ENCODE measurements around the gene ERMN. TPM values are rescaled to one million over a fixed set of nuclear protein-coding genes. Genes with fewer than 3 reads are reported as not detected.
"Not testable (repeated sequence)": the region's sequence is repeated elsewhere in the genome, so short reads cannot be mapped to it uniquely, and the experiment has no call there.

Gene ERMN
- under 1 TPM; 0.06 to 0.40 (median 0.24) TPM for total RNA-seq
- polyA plus RNA-seq, result 0.11 TPM
- long read RNA-seq, donor 1, result 0 reads
- long read RNA-seq, donor 2, result 0 reads
- long read RNA-seq, donor 3, result 0 reads
- long read RNA-seq, donor 4, result 0 reads

DNA sequence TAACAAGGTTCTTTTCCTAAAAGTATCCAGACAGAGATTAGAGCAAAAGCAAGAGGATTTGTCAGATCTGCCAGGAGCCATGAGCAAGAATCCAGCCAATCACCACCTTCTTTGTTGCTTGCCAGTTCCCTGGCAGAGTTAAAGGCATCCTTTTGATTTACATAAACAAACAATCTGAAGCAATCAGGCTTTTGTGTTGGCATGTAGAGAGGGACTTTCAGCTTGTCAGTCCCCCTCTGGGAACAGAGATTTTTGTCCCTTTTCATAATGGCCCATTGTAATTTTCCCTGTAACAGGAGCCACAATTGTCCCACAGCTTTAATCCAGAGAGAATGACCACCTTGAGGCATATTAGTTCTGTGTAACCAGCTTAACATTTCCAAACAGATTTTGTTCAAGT lies at the start of gene ERMN:
Gene ERMN (minus strand): TSS at position 39 of the 400 bp plus-strand sequence. CDS start 182 bp downstream, outside the sequence.
- H3K27ac ChIP-seq (ENCODE audit: low read length), result no peak within 1 kb of the TSS
- no peaks in the 10 kb centered on the region for H3K27me3 ChIP-seq (ENCODE audit: control insufficient read depth, insufficient read depth)
- intact Hi-C loops (cut with DNase I), result loop anchor here in 1 of 4 donors (5.0 kb wide), 1 partner anchor 167 kb away; no protein-coding TSS in a partner anchor
- ATAC-seq (no peak), DNase-seq (no peak)
- H3K9me3 ChIP-seq (ENCODE audit: control insufficient read depth, low read length), result no peaks in the 10 kb centered on the region
- peaks cover 3% of the 10 kb centered on the region for H3K4me1 ChIP-seq (ENCODE audit: control insufficient read depth, insufficient read depth, low read length)
- no peak within 1 kb of the TSS for H3K4me3 ChIP-seq (ENCODE audit: low read length)

DNA sequence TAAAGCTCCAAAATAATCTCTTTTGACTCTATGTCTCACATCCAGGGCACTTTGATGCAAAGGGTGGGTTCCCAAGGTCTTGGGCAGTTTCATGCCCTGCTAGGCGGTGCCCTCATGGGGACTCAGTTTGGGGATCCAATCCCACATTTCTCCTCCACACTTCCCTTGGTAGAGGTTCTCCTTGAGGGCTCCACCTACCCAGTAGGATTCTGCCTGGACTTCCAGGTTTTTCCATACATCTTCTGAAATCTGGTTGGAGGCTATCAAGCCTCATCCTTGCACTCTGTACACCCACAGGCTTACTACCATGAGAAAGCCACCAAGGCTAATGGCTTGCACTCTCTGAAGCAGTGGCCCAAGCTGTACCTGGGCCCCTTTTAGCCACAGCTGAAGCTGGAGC lies 49.8 kb upstream of the ERMN start:
- H3K27me3 ChIP-seq (ENCODE audit: control insufficient read depth, insufficient read depth), result no peaks in the 10 kb centered on the region
- ATAC-seq, result no peak
- H3K27ac ChIP-seq (ENCODE audit: low read length), result no peak overlapping the region
- no peak overlapping the region for H3K4me3 ChIP-seq (ENCODE audit: low read length)
- no peaks in the 10 kb centered on the region for H3K9me3 ChIP-seq (ENCODE audit: control insufficient read depth, low read length)
- H3K4me1 ChIP-seq (ENCODE audit: control insufficient read depth, insufficient read depth, low read length), result no peaks in the 10 kb centered on the region
- 100% methylated on average over 1 of the region's 1 CpG for WGBS
- no peak for DNase-seq
- intact Hi-C loops (cut with DNase I), result no loop called here

DNA sequence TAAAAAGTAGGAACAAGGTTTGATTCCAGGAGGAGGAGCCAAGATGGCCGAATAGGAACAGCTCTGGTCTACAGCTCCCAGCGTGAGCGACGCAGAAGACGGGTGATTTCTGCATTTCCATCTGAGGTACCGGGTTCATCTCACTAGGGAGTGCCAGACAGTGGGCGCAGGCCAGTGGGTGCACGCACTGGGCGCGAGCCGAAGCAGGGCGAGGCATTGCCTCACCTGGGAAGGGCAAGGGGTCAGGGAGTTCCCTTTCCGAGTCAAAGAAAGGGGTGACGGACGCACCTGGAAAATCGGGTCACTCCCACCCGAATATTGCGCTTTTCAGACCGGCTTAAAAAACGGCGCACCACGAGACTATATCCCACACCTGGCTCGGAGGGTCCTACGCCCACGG lies 42.9 kb upstream of the ERMN start:
- ATAC-seq; H3K27ac ChIP-seq (ENCODE audit: low read length); H3K9me3 ChIP-seq (ENCODE audit: control insufficient read depth, low read length); DNase-seq; H3K4me1 ChIP-seq (ENCODE audit: control insufficient read depth, insufficient read depth, low read length); H3K4me3 ChIP-seq (ENCODE audit: low read length); H3K27me3 ChIP-seq (ENCODE audit: control insufficient read depth, insufficient read depth); intact Hi-C loops (cut with DNase I): not testable (repeated sequence)
- WGBS, result 92% methylated on average over 15 of the region's 25 CpGs

GRCh38 chr2:157367704-157368103 lies 42.1 kb upstream of the ERMN start:
- Histone ChIP-seq H3K4me3 (ENCODE audit: low read length) (no peak overlapping the region), H3K4me1 (ENCODE audit: control insufficient read depth, insufficient read depth, low read length) (peaks cover 2% of the 10 kb centered on the region), H3K9me3 (ENCODE audit: control insufficient read depth, low read length) (no peaks in the 10 kb centered on the region), H3K27me3 (ENCODE audit: control insufficient read depth, insufficient read depth) (no peaks in the 10 kb centered on the region), H3K27ac (ENCODE audit: low read length) (no peak overlapping the region)
- ATAC-seq (no peak), DNase-seq (no peak)
- intact Hi-C loops (cut with DNase I), result no loop called here
- whole genome bisulfite sequencing, result 60% methylated on average over 1 of the region's 1 CpG

DNA sequence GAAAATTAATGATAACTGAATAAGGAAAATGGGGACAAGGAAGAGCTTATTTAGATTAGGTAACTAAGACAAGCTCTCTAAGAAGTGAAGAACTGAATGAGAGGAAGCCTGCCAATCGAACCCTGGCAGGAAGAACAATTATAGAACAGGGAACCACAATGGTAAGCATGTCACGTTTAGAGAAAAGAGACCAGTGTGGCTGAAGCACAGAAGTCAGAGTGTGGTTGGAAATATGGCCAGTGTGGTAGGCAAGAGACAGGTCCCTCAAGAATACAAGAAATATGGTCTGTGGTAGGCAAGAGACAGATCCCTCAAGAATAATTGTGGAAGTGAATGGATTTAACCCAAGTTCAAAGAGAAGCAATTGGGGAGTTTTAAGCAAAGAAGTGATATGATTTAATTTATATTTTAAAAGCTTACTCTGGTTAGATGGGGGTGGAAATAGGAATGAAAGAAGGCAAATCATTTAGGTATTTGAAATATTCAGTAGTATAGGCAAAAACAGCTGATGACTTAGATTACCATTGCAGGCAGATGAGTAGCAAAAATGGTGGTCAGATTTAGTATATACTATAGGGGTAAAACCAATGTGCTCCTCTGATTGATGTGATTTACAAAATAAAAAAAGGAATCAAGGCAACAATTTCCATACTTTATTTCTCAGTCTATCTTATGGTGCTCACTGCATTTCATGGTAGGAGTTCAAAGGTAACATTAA lies 38.8 kb upstream of the ERMN start:
- no peak overlapping the region for H3K27ac ChIP-seq (ENCODE audit: low read length)
- 41% methylated on average over 2 of the region's 2 CpGs for WGBS
- no peak overlapping the region for H3K4me3 ChIP-seq (ENCODE audit: low read length)
- H3K9me3 ChIP-seq (ENCODE audit: control insufficient read depth, low read length), result no peaks in the 10 kb centered on the region
- DNase-seq (no peak), ATAC-seq (no peak)
- H3K27me3 ChIP-seq (ENCODE audit: control insufficient read depth, insufficient read depth), result no peaks in the 10 kb centered on the region
- peaks cover 2% of the 10 kb centered on the region for H3K4me1 ChIP-seq (ENCODE audit: control insufficient read depth, insufficient read depth, low read length)
- intact Hi-C loops (cut with DNase I), result no loop called here

GRCh38 chr2:157363612-157364101 lies 38.0 kb upstream of the ERMN start:
- DNase-seq, result no peak
- ATAC-seq, result peak; percentile 43 to 55
- Histone ChIP-seq H3K27ac (ENCODE audit: low read length) (no peak overlapping the region), H3K4me1 (ENCODE audit: control insufficient read depth, insufficient read depth, low read length) (peaks cover 2% of the 10 kb centered on the region), H3K9me3 (ENCODE audit: control insufficient read depth, low read length) (no peaks in the 10 kb centered on the region), H3K27me3 (ENCODE audit: control insufficient read depth, insufficient read depth) (no peaks in the 10 kb centered on the region), H3K4me3 (ENCODE audit: low read length) (no peak overlapping the region)
- intact Hi-C loops (cut with DNase I), result no loop called here
- WGBS, result 31% methylated on average over 2 of the region's 2 CpGs

GRCh38 chr2:157362627-157363026 lies 37.0 kb upstream of the ERMN start:
- no peak for ATAC-seq

GRCh38 chr2:157361526-157361925 lies 35.9 kb upstream of the ERMN start:
- DNase-seq (no peak), ATAC-seq (no peak)
- Histone ChIP-seq H3K4me3 (ENCODE audit: low read length) (no peak overlapping the region), H3K27ac (ENCODE audit: low read length) (no peak overlapping the region), H3K4me1 (ENCODE audit: control insufficient read depth, insufficient read depth, low read length) (peaks cover 2% of the 10 kb centered on the region), H3K9me3 (ENCODE audit: control insufficient read depth, low read length) (no peaks in the 10 kb centered on the region), H3K27me3 (ENCODE audit: control insufficient read depth, insufficient read depth) (no peaks in the 10 kb centered on the region)
- intact Hi-C loops (cut with DNase I), result no loop called here

More at GRCh38 chr2:157362627-157363026, 37.0 kb upstream of the ERMN start:
- Histone ChIP-seq H3K27ac (ENCODE audit: low read length) (no peak overlapping the region), H3K9me3 (ENCODE audit: control insufficient read depth, low read length) (no peaks in the 10 kb centered on the region), H3K4me1 (ENCODE audit: control insufficient read depth, insufficient read depth, low read length) (peaks cover 2% of the 10 kb centered on the region), H3K27me3 (ENCODE audit: control insufficient read depth, insufficient read depth) (no peaks in the 10 kb centered on the region), H3K4me3 (ENCODE audit: low read length) (no peak overlapping the region)
- intact Hi-C loops (cut with DNase I), result no loop called here
- no peak for DNase-seq
- 94% methylated on average over 2 of the region's 2 CpGs for WGBS

GRCh38 chr2:157359628-157360027 lies 34.0 kb upstream of the ERMN start:
- Histone ChIP-seq H3K27me3 (ENCODE audit: control insufficient read depth, insufficient read depth) (no peaks in the 10 kb centered on the region), H3K4me1 (ENCODE audit: control insufficient read depth, insufficient read depth, low read length) (peaks cover 2% of the 10 kb centered on the region), H3K4me3 (ENCODE audit: low read length) (no peak overlapping the region), H3K9me3 (ENCODE audit: control insufficient read depth, low read length) (no peaks in the 10 kb centered on the region), H3K27ac (ENCODE audit: low read length) (no peak overlapping the region)
- 91% methylated on average over 2 of the region's 2 CpGs for WGBS
- intact Hi-C loops (cut with DNase I), result no loop called here
- ATAC-seq (no peak), DNase-seq (no peak)

GRCh38 chr2:157355618-157356017 lies 30.0 kb upstream of the ERMN start:
- no peak overlapping the region for H3K4me3 ChIP-seq (ENCODE audit: low read length)
- intact Hi-C loops (cut with DNase I), result no loop called here
- no peak overlapping the region for H3K27ac ChIP-seq (ENCODE audit: low read length)
- H3K9me3 ChIP-seq (ENCODE audit: control insufficient read depth, low read length), result no peaks in the 10 kb centered on the region
- no peaks in the 10 kb centered on the region for H3K4me1 ChIP-seq (ENCODE audit: control insufficient read depth, insufficient read depth, low read length)
- ATAC-seq (no peak), DNase-seq (no peak)
- no peaks in the 10 kb centered on the region for H3K27me3 ChIP-seq (ENCODE audit: control insufficient read depth, insufficient read depth)
- WGBS, result 19% methylated on average over 1 of the region's 1 CpG

- H3K4me1 ChIP-seq (ENCODE audit: control insufficient read depth, insufficient read depth, low read length), result no peaks in the 10 kb centered on the region
- H3K27me3 ChIP-seq (ENCODE audit: control insufficient read depth, insufficient read depth), result no peaks in the 10 kb centered on the region
- ATAC-seq (no peak), DNase-seq (no peak)
- intact Hi-C loops (cut with DNase I), result no loop called here
- no peak overlapping the region for H3K4me3 ChIP-seq (ENCODE audit: low read length)
- no peaks in the 10 kb centered on the region for H3K9me3 ChIP-seq (ENCODE audit: control insufficient read depth, low read length)
- WGBS, result 44% methylated on average over 1 of the region's 1 CpG
- no peak overlapping the region for H3K27ac ChIP-seq (ENCODE audit: low read length)
Measured at GRCh38 chr2:157349949-157350515, 24.4 kb upstream of the ERMN start.
